KG1 (cell line): ENCODE results near the gene SRPK2.
A peak's percentile ranks its signal among the peaks of the same experiment; 100 is the strongest.
"Not testable (repeated sequence)": the region's sequence is repeated elsewhere in the genome, so short reads cannot be mapped to it uniquely, and the experiment has no call there.

Experiments used
- DNase-seq: peaks from one replicate; lab custom pipeline; 2025; lab: John Stamatoyannopoulos, UW

Gene SRPK2

GRCh38 chr7:105376908-105377533 lies 11.7 kb downstream of the SRPK2 start:
- DNase-seq, result no peak

- no peak for DNase-seq
Observed at GRCh38 chr7:105369944-105370343, 18.8 kb downstream of the SRPK2 start.

- DNase-seq, result no peak
Observed at GRCh38 chr7:105367458-105367857, 21.3 kb downstream of the SRPK2 start.

GRCh38 chr7:105365541-105366534 lies 22.9 kb downstream of the SRPK2 start:
- no peak for DNase-seq

- DNase-seq, result no peak
Observed at GRCh38 chr7:105364684-105365083, 24.0 kb downstream of the SRPK2 start.

GRCh38 chr7:105363657-105364056 lies 25.1 kb downstream of the SRPK2 start:
- not testable (repeated sequence) for DNase-seq

GRCh38 chr7:105362685-105363084 lies 26.0 kb downstream of the SRPK2 start:
- DNase-seq, result not testable (repeated sequence)

- DNase-seq, result not testable (repeated sequence)
Observed at GRCh38 chr7:105361995-105362394, 26.7 kb downstream of the SRPK2 start.

GRCh38 chr7:105360149-105360548 lies 28.6 kb downstream of the SRPK2 start:
- not testable (repeated sequence) for DNase-seq

GRCh38 chr7:105355701-105356100 lies 33.0 kb downstream of the SRPK2 start:
- no peak for DNase-seq

- DNase-seq, result no peak
Observed at GRCh38 chr7:105354383-105354782, 34.3 kb downstream of the SRPK2 start.

- DNase-seq, result no peak
Observed at GRCh38 chr7:105353752-105354328, 34.9 kb downstream of the SRPK2 start.

GRCh38 chr7:105352901-105353668 lies 35.6 kb downstream of the SRPK2 start:
- DNase-seq, result no peak

GRCh38 chr7:105352018-105352612 lies 36.6 kb downstream of the SRPK2 start:
- peak; percentile 23 for DNase-seq

- no peak for DNase-seq
Observed at GRCh38 chr7:105350906-105351305, 37.8 kb downstream of the SRPK2 start.

GRCh38 chr7:105348177-105348576 lies 40.5 kb downstream of the SRPK2 start:
- not testable (repeated sequence) for DNase-seq

- no peak for DNase-seq
Observed at GRCh38 chr7:105346593-105347322, 42.0 kb downstream of the SRPK2 start.

- DNase-seq, result no peak
Observed at GRCh38 chr7:105346138-105346537, 42.6 kb downstream of the SRPK2 start.

GRCh38 chr7:105345725-105346124 lies 43.0 kb downstream of the SRPK2 start:
- no peak for DNase-seq

GRCh38 chr7:105345003-105345402 lies 43.7 kb downstream of the SRPK2 start:
- DNase-seq, result no peak
